GM12872 (cell line): Measurements from ENCODE around the gene BICD2.

Experiments used
- CTCF ChIP-seq: IDR thresholded peaks from 3 replicates; pipeline ENCODE4 v1.5.1; 2011; ENCODE audit warnings: low read depth, mild to moderate bottlenecking, low read length, moderate library complexity; ENCODE audit not compliant: insufficient read depth

BICD2 gene

GRCh38 chr9:92764381-92764987 lies at the start of gene BICD2:
TSS of gene BICD2 (minus strand) at chr9:92764833. CDS start at chr9:92764744, 89 bp downstream.
- TF ChIP-seq CTCF, result no peak

GRCh38 chr9:92808726-92809451 lies 44.3 kb upstream of the BICD2 start:
- TF ChIP-seq CTCF, result peak; percentile 26

GRCh38 chr9:92807757-92808725 lies 43.4 kb upstream of the BICD2 start:
- TF ChIP-seq CTCF, result no peak

GRCh38 chr9:92807031-92807756 lies 42.6 kb upstream of the BICD2 start:
- no peak for TF ChIP-seq CTCF

- no peak for TF ChIP-seq CTCF
Observed at GRCh38 chr9:92804727-92805126, 40.1 kb upstream of the BICD2 start.

GRCh38 chr9:92798358-92798757 lies 33.7 kb upstream of the BICD2 start:
- TF ChIP-seq CTCF, result no peak
